Esophagus muscularis mucosa (tissue), 4 donors: Measurements from ENCODE around the gene FAT3. TPM values are rescaled to one million over a fixed set of nuclear protein-coding genes. Genes with fewer than 3 reads are reported as not detected.
A peak's percentile ranks its signal among the peaks of the same experiment; 100 is the strongest.

Experiments used
- DNase-seq: peaks from one replicate; pipeline ENCODE4 v3.0.0-alpha.2; 2017; ENCODE audit errors: extremely low spot score
- H3K27ac ChIP-seq, 4 donors: fragments of 200-600 bp; sonication (generic); replicated peaks in 1 of 4; 1 replicate in 3 of 4; 2 replicates in 1 of 4; pipeline ENCODE4 v1.5.1; 2016 to 2019; ENCODE audit warnings: mild to moderate bottlenecking in 1 of 4
- H3K27me3 ChIP-seq, 4 donors: fragments of 200-600 bp; sonication (generic); one replicate each; pipeline versions ENCODE4 v1.5.1 to v1.6.0; 2016 to 2019
- H3K36me3 ChIP-seq, 4 donors: fragments of 200-600 bp; sonication (generic); one replicate each; pipeline ENCODE4 v1.5.1; 2016 to 2019
- H3K4me1 ChIP-seq, 4 donors: fragments of 200-600 bp; sonication (generic); one replicate each; pipeline ENCODE4 v1.5.1; 2016 to 2019
- H3K4me3 ChIP-seq, 4 donors: fragments of 200-600 bp; sonication (generic); 1 replicate in 2 of 4; 2 replicates in 2 of 4; pipeline ENCODE4 v1.5.1; 2016 to 2019; ENCODE audit warnings: mild to moderate bottlenecking in 4 of 4, moderate library complexity in 1 of 4
- H3K9me3 ChIP-seq, 4 donors: fragments of 200-600 bp; sonication (generic); 1 replicate in 3 of 4; 2 replicates in 1 of 4; pipeline ENCODE4 v1.5.1; 2016 to 2019
- CTCF ChIP-seq, 3 experiments: fragments of 200-600 bp in 2 of 3; fragments of 450-650 bp in 1 of 3; sonication (generic) in 2 of 3; IDR thresholded peaks; one replicate each; pipeline ENCODE4 v1.5.1; 2017 to 2019; ENCODE audit warnings: antibody characterized with exemption in 3 of 3, mild to moderate bottlenecking in 2 of 3, moderate library complexity in 1 of 3
- EP300 ChIP-seq: sonication (generic); formaldehyde crosslinking; IDR thresholded peaks from one replicate; pipeline ENCODE4 v1.6.1; 2017; ENCODE audit warnings: antibody characterized with exemption
- POLR2A ChIP-seq: fragments of 450-650 bp; IDR thresholded peaks from one replicate; pipeline ENCODE4 v1.6.1; 2017; ENCODE audit warnings: antibody characterized with exemption, moderate library complexity, mild to moderate bottlenecking, low read depth
- POLR2AphosphoS5 ChIP-seq, 2 donors: sonication (generic); formaldehyde crosslinking; IDR thresholded peaks; one replicate each; pipeline ENCODE4 v1.6.1; 2017; ENCODE audit warnings: antibody characterized with exemption in 2 of 2
- WGBS: methylation state at CpG from one replicate; pipeline ENCODE4 v1.1.5; 2018; 5-methylcytosine and 5-hydroxymethylcytosine counted together
- intact Hi-C: fragments of 100-400 bp; cut with DNase I; formaldehyde crosslinking; loops from one replicate; pipeline ENCODE4 v1.15.1; 2023
- total RNA-seq, 4 donors: library from RNA; depleted of rRNA; stranded (reverse); fragments of >200 nt; gene quantifications; one replicate each; pipeline versions ENCODE4 v1.1.0 to v1.2.1, GENCODE V29; 2016

FAT3 gene
- total RNA-seq, 4 donors from 2014 or later, result 6.5 to 18.8 (median 15.4) TPM

- DNase-seq, result no peak
- no peak overlapping the region for H3K4me3 ChIP-seq
- H3K36me3 ChIP-seq, result no peaks in the 10 kb centered on the region
- no peak overlapping the region for H3K27ac ChIP-seq
- H3K27me3 ChIP-seq, result peaks cover 0 to 67% (median 2%) of the 10 kb centered on the region in 4 donors
- H3K4me1 ChIP-seq, result peaks cover 16 to 42% (median 37%) of the 10 kb centered on the region in 4 donors
- TF ChIP-seq EP300 (no peak), CTCF (IDR thresholded peaks at IDR 0.05) (no peak), POLR2AphosphoS5 (IDR thresholded peaks at IDR 0.05) (no peak), POLR2A (no peak)
- no peaks in the 10 kb centered on the region for H3K9me3 ChIP-seq
- 100% methylated on average over 1 of the region's 1 CpG for WGBS
- intact Hi-C loops, result no loop called here
Observed at GRCh38 chr11:92222701-92223100, 1.9 kb upstream of the FAT3 start.

- no peak for TF ChIP-seq POLR2A
- TF ChIP-seq EP300, result no peak
- under 1% methylated on average over 8 of the region's 8 CpGs for WGBS
- Histone ChIP-seq H3K9me3 (no peaks in the 10 kb centered on the region), H3K4me1 (peaks cover 16 to 42% (median 37%) of the 10 kb centered on the region in 4 donors), H3K36me3 (no peaks in the 10 kb centered on the region), H3K4me3 (peak overlapping the region; percentile 56 to 70 (median 60)), H3K27me3 (peaks cover 0 to 81% (median 3%) of the 10 kb centered on the region in 4 donors), H3K27ac (peak overlapping the region; percentile 64 to 83 (median 76))
- DNase-seq, result no peak
- intact Hi-C loops, result no loop called here
Observed at GRCh38 chr11:92224054-92224406, 588 bp upstream of the FAT3 start.

GRCh38 chr11:92225125-92225567, 528 bp downstream of the FAT3 start:
- intact Hi-C loops, result no loop called here
- H3K4me1 ChIP-seq, result peaks cover 16 to 42% (median 37%) of the 10 kb centered on the region in 4 donors
- DNase-seq, result no peak
- peaks cover 0 to 89% (median 3%) of the 10 kb centered on the region in 4 donors for H3K27me3 ChIP-seq
- WGBS, result 0% methylated on average over 16 of the region's 34 CpGs
- no peaks in the 10 kb centered on the region for H3K36me3 ChIP-seq
- H3K27ac ChIP-seq, result peak overlapping the region; percentile 64 to 83 (median 76)
- TF ChIP-seq CTCF (IDR thresholded peaks at IDR 0.05) (no peak), POLR2AphosphoS5 (IDR thresholded peaks at IDR 0.05) (no peak), POLR2A (no peak), EP300 (no peak)
- H3K9me3 ChIP-seq, result no peaks in the 10 kb centered on the region
- peak overlapping the region; percentile 56 to 70 (median 60) for H3K4me3 ChIP-seq

- Histone ChIP-seq H3K4me1 (peaks cover 16 to 42% (median 37%) of the 10 kb centered on the region in 4 donors), H3K36me3 (no peaks in the 10 kb centered on the region), H3K9me3 (no peaks in the 10 kb centered on the region), H3K27me3 (peaks cover 0 to 95% (median 3%) of the 10 kb centered on the region in 4 donors), H3K27ac (peak overlapping the region; percentile 64 to 83 (median 76)), H3K4me3 (peak overlapping the region; percentile 56 to 70 (median 60))
- WGBS, result 5% methylated on average over 34 of the region's 54 CpGs
- intact Hi-C loops, result no loop called here
- no peak for DNase-seq
- TF ChIP-seq POLR2AphosphoS5 (IDR thresholded peaks at IDR 0.05) (no peak), CTCF (IDR thresholded peaks at IDR 0.05) (peak in 2 of 3 experiments; percentile 16 to 18)
Observed at GRCh38 chr11:92225568-92226330, 1.1 kb downstream of the FAT3 start.

- intact Hi-C loops, result no loop called here
- H3K27me3 ChIP-seq, result peaks cover 0 to 92% (median 3%) of the 10 kb centered on the region in 4 donors
Observed at GRCh38 chr11:92226331-92227229, 2.0 kb downstream of the FAT3 start.

More at GRCh38 chr11:92226331-92227229, 2.0 kb downstream of the FAT3 start:
- Histone ChIP-seq H3K27ac (peak overlapping the region; percentile 47 to 83 (median 73)), H3K4me1 (peaks cover 16 to 42% (median 37%) of the 10 kb centered on the region in 4 donors), H3K9me3 (no peaks in the 10 kb centered on the region), H3K4me3 (peak overlapping the region; percentile 56 to 70 (median 60)), H3K36me3 (no peaks in the 10 kb centered on the region)
- WGBS, result 4% methylated on average over 11 of the region's 65 CpGs
- no peak for TF ChIP-seq CTCF (IDR thresholded peaks at IDR 0.05)
- no peak for TF ChIP-seq POLR2A
- no peak for TF ChIP-seq POLR2AphosphoS5 (IDR thresholded peaks at IDR 0.05)
- TF ChIP-seq EP300, result no peak
- DNase-seq, result no peak
